ENCODE results near the gene ZNF185.

ZNF185 gene

DNA sequence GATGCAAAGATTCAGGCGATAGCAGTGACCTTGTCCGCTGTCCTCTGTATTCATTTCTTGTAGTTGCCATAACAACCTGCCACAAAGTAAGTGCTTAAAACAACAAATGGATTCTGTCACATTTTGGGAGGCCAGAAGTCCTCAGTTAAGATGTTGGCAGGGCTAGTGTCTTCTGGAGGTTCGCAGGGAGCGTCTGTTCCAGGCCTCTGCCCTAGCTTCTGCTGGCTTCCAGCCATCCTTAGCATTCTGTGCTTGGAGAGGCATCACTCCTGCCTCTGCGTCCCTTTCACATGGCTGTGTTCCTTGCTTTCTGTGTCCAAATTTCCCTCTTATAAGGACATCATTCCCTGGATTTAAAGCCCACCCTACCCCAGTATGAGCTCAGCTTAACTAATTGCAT, 31.5 kb upstream of the ZNF185 start:
- no peak for DNase-seq (ENCODE audit: extremely low read depth, low read depth)
- TF ChIP-seq, protein P1, sequence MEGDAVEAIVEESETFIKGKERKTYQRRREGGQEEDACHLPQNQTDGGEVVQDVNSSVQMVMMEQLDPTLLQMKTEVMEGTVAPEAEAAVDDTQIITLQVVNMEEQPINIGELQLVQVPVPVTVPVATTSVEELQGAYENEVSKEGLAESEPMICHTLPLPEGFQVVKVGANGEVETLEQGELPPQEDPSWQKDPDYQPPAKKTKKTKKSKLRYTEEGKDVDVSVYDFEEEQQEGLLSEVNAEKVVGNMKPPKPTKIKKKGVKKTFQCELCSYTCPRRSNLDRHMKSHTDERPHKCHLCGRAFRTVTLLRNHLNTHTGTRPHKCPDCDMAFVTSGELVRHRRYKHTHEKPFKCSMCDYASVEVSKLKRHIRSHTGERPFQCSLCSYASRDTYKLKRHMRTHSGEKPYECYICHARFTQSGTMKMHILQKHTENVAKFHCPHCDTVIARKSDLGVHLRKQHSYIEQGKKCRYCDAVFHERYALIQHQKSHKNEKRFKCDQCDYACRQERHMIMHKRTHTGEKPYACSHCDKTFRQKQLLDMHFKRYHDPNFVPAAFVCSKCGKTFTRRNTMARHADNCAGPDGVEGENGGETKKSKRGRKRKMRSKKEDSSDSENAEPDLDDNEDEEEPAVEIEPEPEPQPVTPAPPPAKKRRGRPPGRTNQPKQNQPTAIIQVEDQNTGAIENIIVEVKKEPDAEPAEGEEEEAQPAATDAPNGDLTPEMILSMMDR (IDR thresholded peaks at IDR 0.05; ENCODE audit: low read depth, low read length, missing control alignments), result no peak
- no peak overlapping the region for H3K4me3 ChIP-seq (replicated peaks; ENCODE audit: low read depth, low read length)

GRCh38 chrX:152869972-152870371, 27.9 kb upstream of the ZNF185 start:
- no peak overlapping the region for H3K4me3 ChIP-seq (replicated peaks; ENCODE audit: low read depth, low read length)
- TF ChIP-seq, protein P1 (IDR thresholded peaks at IDR 0.05; ENCODE audit: low read depth, low read length, missing control alignments), result no peak
- DNase-seq (ENCODE audit: extremely low read depth, low read depth), result no peak

DNA sequence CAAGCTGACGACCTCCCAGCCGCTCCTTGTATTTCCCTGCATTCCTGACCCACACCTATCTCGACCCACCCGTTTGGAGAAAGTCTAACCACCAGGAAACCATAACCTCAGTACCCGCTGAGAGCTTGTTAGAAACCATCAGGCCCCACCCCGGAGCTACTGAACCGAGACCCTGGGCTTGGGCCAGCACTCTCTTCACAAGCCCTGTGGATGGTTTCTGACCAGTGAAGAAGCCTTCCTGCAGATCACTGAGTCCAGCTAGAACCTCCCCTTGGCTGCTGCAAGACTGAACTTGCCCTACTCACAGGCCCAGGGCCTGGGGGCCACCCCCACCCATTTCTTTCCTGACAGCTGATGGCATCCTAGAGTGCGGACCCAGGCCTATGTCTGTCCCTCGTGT, 26.6 kb upstream of the ZNF185 start:
- DNase-seq (ENCODE audit: extremely low read depth, low read depth), result no peak
- TF ChIP-seq, protein P1 (IDR thresholded peaks at IDR 0.05; ENCODE audit: low read depth, low read length, missing control alignments), result no peak
- no peak overlapping the region for H3K4me3 ChIP-seq (replicated peaks; ENCODE audit: low read depth, low read length)

GRCh38 chrX:152872522-152872921, 25.3 kb upstream of the ZNF185 start:
- DNase-seq (ENCODE audit: extremely low read depth, low read depth), result no peak
- H3K4me3 ChIP-seq (replicated peaks; ENCODE audit: low read depth, low read length), result no peak overlapping the region
- TF ChIP-seq, protein P1 (IDR thresholded peaks at IDR 0.05; ENCODE audit: low read depth, low read length, missing control alignments), result no peak

GRCh38 chrX:152873361-152873760, 24.5 kb upstream of the ZNF185 start:
- TF ChIP-seq, protein P1 (IDR thresholded peaks at IDR 0.05; ENCODE audit: low read depth, low read length, missing control alignments), result no peak
- H3K4me3 ChIP-seq (replicated peaks; ENCODE audit: low read depth, low read length), result no peak overlapping the region
- DNase-seq (ENCODE audit: extremely low read depth, low read depth), result no peak

DNA sequence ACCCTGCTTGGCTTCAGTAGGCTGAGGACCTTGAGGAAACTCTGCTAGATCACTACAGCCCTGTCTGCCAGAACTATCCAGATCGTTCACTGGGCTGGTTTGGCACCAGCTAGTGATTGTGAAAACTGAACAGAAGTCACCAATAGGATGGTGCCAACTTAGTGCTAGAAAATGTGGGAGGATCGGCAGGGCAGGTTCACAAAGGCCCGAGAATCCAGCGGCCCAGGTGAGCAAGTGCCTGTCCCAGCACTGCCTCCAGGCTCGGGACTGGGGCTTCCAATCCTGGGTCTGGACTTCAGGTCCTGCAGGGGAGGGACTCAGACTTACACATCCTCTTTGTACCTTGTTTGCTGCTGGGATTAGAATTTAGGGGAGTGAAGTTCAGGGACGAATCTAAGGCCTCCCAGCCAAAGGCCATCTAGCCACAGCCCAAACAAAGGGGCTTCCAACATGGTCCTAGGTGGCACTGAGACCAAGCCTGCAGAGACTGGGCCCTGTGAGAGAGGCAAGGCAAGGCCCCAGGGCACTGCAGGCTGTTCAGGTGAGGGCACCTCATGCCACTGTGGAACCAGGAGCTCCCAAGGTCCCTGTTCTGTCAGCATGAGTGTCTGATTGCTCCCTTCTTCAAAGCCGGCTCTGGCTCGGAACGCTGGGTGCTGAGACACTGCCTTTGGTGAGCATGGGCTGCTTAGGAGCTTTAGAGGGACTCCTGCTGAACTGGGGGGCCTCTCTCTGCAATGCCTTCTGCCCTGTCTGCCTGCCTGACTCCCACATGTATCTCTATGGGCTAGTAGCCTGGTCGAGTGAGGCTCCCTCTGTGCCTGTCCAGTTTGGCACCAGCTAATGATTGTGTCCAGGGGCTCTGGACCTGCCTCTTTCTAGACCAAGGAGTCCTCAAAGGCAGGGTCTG, 20.7 kb upstream of the ZNF185 start:
- no peak overlapping the region for H3K4me3 ChIP-seq (replicated peaks; ENCODE audit: low read depth, low read length)
- TF ChIP-seq, protein P1 (IDR thresholded peaks at IDR 0.05; ENCODE audit: low read depth, low read length, missing control alignments), result no peak

More for the DNA sequence above, 20.7 kb upstream of the ZNF185 start:
- DNase-seq (ENCODE audit: extremely low read depth, low read depth), result no peak
